Chondrocyte (in vitro differentiated cells): ENCODE measurements around the gene TPMT. TPM values are rescaled to one million over a fixed set of nuclear protein-coding genes. Genes with fewer than 3 reads are reported as not detected.

Experiments
- DNase-seq: peaks from one replicate; pipeline ENCODE4 v3.0.0; 2021; ENCODE audit warnings: mixed read lengths, low spot score
- H3K27ac Mint-ChIP-seq: one replicate; pipeline ENCODE4 v1.8.0; 2021; ENCODE audit warnings: mild to moderate bottlenecking, moderate library complexity, mixed read lengths; ENCODE audit not compliant: unreplicated experiment
- H3K27me3 Mint-ChIP-seq: 2 replicates; pipeline ENCODE4 v1.8.0; 2021; ENCODE audit warnings: low read depth, mixed read lengths
- H3K36me3 Mint-ChIP-seq: 2 replicates; pipeline ENCODE4 v1.8.0; 2021; ENCODE audit warnings: low read depth, mixed read lengths
- H3K4me1 Mint-ChIP-seq: 2 replicates; pipeline ENCODE4 v1.8.0; 2021; ENCODE audit warnings: low read depth, mild to moderate bottlenecking, mixed read lengths
- H3K4me3 Mint-ChIP-seq: one replicate; pipeline ENCODE4 v1.8.0; 2021; ENCODE audit warnings: mild to moderate bottlenecking, moderate library complexity, mixed read lengths; ENCODE audit not compliant: unreplicated experiment
- H3K9me3 Mint-ChIP-seq: 2 replicates; pipeline ENCODE4 v1.8.0; 2021; ENCODE audit warnings: low read depth, mixed read lengths
- CTCF ChIP-seq: fragments of 200-600 bp; sonication (generic); IDR thresholded peaks from 2 replicates; pipeline ENCODE4 v1.5.0; 2021; ENCODE audit warnings: antibody characterized with exemption, mild to moderate bottlenecking, moderate library complexity
- total RNA-seq: library from RNA; stranded (reverse); gene quantifications from 3 replicates; pipeline ENCODE4 v1.2.1, GENCODE V29; 2021

TPMT gene
- total RNA-seq, 1 donor from 2014 or later, result 6.7 TPM

DNA sequence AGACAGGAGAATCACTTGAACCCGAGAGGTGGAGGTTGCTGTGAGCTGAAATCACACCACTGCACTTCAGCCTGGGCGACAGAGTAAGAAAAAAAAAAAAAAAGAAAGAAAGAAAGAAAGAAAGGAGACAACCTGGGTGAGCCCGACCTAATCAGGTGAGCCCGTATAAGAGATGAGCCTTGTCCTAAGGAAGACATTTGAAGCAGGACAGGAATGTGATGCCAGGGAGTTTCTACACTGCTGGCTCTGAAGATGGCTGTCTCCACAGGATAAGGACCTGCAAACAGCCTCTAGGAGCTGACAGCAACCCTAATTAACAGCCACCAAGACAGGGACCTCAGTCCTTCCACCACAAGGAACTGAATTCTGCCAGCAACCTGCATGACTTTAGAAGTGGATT lies 74.3 kb downstream of the TPMT start:
- peaks cover 23% of the 10 kb centered on the region for H3K4me1 Mint-ChIP-seq
- TF ChIP-seq CTCF, result no peak

GRCh38 chr6:18078866-18079265 lies 76.0 kb downstream of the TPMT start:
- no peak overlapping the region for H3K27ac Mint-ChIP-seq
- no peak for TF ChIP-seq CTCF
- H3K27me3 Mint-ChIP-seq, result no peaks in the 10 kb centered on the region
- H3K9me3 Mint-ChIP-seq, result peaks cover 7% of the 10 kb centered on the region
- H3K36me3 Mint-ChIP-seq, result no peaks in the 10 kb centered on the region
- no peak overlapping the region for H3K4me3 Mint-ChIP-seq
- no peak for DNase-seq
- peaks cover 23% of the 10 kb centered on the region for H3K4me1 Mint-ChIP-seq

More for the DNA sequence above, 74.3 kb downstream of the TPMT start:
- H3K36me3 Mint-ChIP-seq, result no peaks in the 10 kb centered on the region
- peaks cover 3% of the 10 kb centered on the region for H3K9me3 Mint-ChIP-seq
- no peak for DNase-seq
- no peak overlapping the region for H3K4me3 Mint-ChIP-seq
- no peaks in the 10 kb centered on the region for H3K27me3 Mint-ChIP-seq
- no peak overlapping the region for H3K27ac Mint-ChIP-seq

Other genes starting within 250 kb of the TPMT start
- gene KIF13A, start 167.4 kb downstream of the TPMT start, total RNA-seq, result 39.5 to 51.9 TPM (median 49.7 TPM) in 3 replicates
- gene NHLRC1, start 32.4 kb downstream of the TPMT start, total RNA-seq, result 1.1 to 1.8 TPM (median 1.2 TPM) in 3 replicates
- gene KDM1B, start 345 bp upstream of the TPMT start, total RNA-seq, result 12.4 to 13.7 TPM (median 12.7 TPM) in 3 replicates
- 43.2 to 53.0 TPM (median 46.7 TPM) in 3 replicates for gene DEK, start 109.5 kb upstream of the TPMT start, total RNA-seq
- 9.6 to 11.2 TPM (median 10.2 TPM) in 3 replicates for gene RNF144B, start 232.3 kb upstream of the TPMT start, total RNA-seq